Transverse colon (tissue), 4 donors: Measurements from ENCODE around the gene BLTP1.

Experiments
- EP300 ChIP-seq: sonication (generic); formaldehyde crosslinking; IDR thresholded peaks from one replicate; pipeline ENCODE4 v1.6.1; 2017; ENCODE audit warnings: antibody characterized with exemption, low read depth
- POLR2A ChIP-seq: fragments of 450-650 bp; IDR thresholded peaks from one replicate; pipeline ENCODE4 v1.6.1; 2016; ENCODE audit warnings: antibody characterized with exemption, mild to moderate bottlenecking, moderate library complexity
- POLR2AphosphoS5 ChIP-seq, 3 donors: sonication (generic); formaldehyde crosslinking; IDR thresholded peaks; one replicate each; pipeline ENCODE4 v1.6.1; 2016; ENCODE audit warnings: antibody characterized with exemption in 3 of 3
- TF ChIP-seq, protein P1 (sequence below), 5 experiments: fragments of 200-600 bp in 3 of 5; fragments of 450-650 bp in 2 of 5; sonication (generic) in 3 of 5; IDR thresholded peaks; 1 replicate in 2 of 5; 2 replicates in 3 of 5; pipeline ENCODE4 v1.5.1; 2016 to 2017; ENCODE audit warnings: antibody characterized with exemption in 5 of 5, inconsistent platforms in 3 of 5, mild to moderate bottlenecking in 2 of 5, moderate library complexity in 1 of 5

DNA sequence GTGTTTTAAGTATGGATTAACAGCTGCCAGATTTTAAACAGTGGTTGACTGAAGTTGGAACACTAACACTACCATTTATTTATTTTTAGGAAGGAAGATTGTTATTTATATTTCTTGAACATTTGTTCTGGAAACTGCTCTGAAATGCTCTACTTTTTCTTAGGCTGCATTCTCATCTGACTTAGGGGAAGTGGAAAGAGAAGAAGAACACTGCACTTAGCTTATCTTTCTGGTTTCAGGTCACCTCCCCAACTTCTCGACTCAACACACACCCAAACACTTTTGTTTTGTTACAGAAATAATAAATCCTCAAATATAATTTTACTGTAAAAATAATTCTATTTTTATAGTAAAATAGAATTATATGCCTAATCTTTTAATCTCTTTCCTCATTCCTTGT lies 18.6 kb downstream of the BLTP1 start:
- TF ChIP-seq EP300, result no peak
- TF ChIP-seq, protein P1, sequence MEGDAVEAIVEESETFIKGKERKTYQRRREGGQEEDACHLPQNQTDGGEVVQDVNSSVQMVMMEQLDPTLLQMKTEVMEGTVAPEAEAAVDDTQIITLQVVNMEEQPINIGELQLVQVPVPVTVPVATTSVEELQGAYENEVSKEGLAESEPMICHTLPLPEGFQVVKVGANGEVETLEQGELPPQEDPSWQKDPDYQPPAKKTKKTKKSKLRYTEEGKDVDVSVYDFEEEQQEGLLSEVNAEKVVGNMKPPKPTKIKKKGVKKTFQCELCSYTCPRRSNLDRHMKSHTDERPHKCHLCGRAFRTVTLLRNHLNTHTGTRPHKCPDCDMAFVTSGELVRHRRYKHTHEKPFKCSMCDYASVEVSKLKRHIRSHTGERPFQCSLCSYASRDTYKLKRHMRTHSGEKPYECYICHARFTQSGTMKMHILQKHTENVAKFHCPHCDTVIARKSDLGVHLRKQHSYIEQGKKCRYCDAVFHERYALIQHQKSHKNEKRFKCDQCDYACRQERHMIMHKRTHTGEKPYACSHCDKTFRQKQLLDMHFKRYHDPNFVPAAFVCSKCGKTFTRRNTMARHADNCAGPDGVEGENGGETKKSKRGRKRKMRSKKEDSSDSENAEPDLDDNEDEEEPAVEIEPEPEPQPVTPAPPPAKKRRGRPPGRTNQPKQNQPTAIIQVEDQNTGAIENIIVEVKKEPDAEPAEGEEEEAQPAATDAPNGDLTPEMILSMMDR (IDR thresholded peaks at IDR 0.05), result no peak
- no peak for TF ChIP-seq POLR2AphosphoS5 (IDR thresholded peaks at IDR 0.05)
- TF ChIP-seq POLR2A, result no peak
